GM18951 (cell line): ENCODE measurements around the gene MLC1.

Experiments
- POLR2A ChIP-seq: IDR thresholded peaks from 4 replicates; pipeline ENCODE4 v1.6.1; 2011; ENCODE audit warnings: mild to moderate bottlenecking; ENCODE audit not compliant: insufficient read length, insufficient read depth; ENCODE audit errors: extremely low read depth
- in situ Hi-C: fragments of 300-500 bp; cut with MboI; formaldehyde crosslinking; loops from one replicate; pipeline ENCODE4 v1.12.0; 2022; ENCODE audit warnings: low sequenced_read_pairs, mixed read lengths, inconsistent platforms; ENCODE audit not compliant: unreplicated experiment

Gene MLC1

GRCh38 chr22:50064453-50064852, 20.8 kb downstream of the MLC1 start:
- in situ Hi-C loops: no loop called here
- no peak for TF ChIP-seq POLR2A

DNA sequence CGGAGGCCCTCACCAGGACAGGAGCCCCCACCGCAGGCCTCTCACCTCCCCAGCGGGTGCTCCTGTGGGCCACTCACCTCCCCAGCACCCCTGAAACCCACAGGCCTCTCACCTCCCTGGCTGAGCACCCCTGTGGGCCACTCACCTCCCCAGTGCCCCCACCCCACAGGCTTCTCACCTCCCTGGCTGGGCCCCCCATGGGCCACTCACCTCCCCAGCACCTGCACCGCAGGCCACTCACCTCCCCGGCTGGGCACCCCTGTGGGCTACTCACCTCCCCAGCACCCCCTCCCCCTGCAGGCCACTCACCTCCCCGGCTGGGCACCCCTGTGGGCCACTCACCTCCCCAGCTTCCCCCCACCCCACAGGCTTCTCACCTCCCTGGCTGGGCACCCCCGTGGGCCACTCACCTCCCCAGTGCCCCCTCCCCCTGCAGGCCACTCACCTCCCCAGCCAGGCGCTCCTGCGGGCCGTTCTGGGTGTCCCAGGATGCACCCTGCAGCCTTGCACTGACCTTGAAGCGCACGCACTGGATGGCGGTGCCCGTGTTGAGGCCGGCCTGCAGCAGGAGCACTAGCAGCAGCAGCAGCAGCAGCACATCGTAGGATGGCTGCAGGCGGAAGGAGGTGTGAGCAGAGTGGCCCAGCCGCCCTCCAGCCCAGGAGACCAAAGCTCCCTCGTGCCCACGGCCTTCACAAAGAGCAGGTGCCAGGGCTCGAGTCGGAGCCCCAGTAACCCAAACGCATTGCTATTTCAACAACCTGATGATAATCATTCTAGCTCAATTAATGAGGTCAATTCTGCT, 21.4 kb downstream of the MLC1 start:
- in situ Hi-C loops: no loop called here
- TF ChIP-seq POLR2A: no peak

DNA sequence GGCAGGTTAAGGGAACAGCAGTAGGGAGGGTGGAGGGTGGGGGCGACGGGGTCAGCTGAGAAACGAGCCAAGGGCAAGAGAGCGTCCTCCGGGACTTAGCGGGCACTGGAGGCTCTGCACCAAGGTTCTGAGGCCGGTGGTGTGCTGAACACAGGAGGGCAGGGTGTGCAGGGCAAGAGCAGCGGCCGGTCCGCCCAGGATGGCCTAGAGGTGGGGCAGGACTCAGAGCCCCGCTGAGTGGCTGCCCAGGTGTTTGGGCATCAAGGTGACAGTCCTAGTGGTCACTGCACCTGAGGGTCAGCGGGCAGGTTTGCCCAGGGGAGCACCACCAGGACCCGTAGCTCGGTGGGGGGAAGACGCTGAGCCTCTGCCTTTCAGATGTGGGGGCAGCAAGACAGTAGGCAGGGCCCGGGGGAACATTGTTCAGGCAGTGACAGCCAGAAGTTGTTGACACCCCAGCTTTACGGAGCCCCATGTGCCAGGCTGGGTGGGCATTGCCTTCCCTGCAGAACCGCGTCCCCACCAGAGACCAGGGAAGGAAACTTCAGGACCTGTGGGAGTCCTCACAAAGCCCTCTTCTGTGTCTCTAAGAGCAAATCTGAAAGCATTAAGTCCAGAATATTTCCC, 22.6 kb downstream of the MLC1 start:
- in situ Hi-C loops: no loop called here
- TF ChIP-seq POLR2A: no peak

DNA sequence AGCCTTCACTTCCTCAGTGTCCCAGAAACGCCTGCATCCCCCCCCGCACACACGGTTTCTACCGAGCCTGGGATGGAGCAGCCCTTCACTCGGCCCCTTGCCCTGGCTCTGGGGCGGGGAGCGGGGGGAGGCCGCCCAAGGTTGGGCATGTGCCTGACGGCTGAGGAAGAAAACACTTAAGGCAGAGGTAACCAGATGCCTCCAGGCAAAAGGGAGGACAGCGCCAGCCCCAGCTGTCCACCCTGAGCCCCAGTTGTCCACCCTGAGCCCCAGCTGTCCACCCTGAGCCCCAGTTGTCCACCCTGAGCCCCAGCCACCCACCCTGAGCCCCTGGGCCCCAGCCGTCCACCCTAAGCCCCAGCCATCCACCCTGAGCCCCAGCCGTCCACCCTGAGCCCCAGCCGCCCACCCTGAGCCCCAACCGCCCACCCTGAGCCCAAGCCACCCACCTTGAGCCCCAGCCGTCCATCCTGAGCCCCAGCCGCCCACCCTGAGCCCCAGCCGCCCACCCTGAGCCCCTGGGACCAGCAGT, 23.3 kb downstream of the MLC1 start:
- in situ Hi-C loops: no loop called here
- TF ChIP-seq POLR2A: no peak

DNA sequence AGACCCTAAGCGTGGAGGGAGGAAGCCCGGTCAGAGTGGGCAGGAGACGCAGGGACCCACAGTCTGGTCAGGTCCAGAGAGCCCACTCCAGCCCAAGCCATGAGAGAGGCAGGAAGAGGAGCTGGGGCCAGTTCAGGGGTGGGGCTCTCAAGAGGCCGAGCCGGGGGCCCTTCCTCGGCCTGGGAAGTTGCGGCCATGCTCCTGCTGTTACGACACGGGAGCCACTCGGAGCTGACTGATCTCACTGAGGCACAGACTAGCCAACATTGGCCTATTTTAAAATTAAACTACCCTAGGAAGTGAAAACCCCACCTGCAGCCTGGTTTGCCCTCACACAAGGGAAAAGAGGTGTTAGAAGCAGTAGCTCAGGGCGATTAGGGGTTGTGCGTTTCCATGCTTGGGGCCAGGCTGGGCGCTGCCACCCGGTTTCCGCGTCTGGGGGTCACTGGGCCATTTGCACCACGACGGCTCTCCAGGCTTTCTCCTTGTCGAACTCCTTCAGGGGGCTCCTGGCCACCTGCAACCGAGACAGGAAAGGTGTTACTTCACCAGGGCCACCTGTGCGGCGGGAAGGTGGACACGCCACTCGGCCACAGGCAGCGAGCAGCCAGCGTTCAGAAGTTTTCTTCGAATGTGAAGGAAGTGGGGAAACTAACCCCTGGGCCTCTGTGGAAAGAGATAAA, 23.9 kb downstream of the MLC1 start:
- TF ChIP-seq POLR2A: no peak
- in situ Hi-C loops: no loop called here

DNA sequence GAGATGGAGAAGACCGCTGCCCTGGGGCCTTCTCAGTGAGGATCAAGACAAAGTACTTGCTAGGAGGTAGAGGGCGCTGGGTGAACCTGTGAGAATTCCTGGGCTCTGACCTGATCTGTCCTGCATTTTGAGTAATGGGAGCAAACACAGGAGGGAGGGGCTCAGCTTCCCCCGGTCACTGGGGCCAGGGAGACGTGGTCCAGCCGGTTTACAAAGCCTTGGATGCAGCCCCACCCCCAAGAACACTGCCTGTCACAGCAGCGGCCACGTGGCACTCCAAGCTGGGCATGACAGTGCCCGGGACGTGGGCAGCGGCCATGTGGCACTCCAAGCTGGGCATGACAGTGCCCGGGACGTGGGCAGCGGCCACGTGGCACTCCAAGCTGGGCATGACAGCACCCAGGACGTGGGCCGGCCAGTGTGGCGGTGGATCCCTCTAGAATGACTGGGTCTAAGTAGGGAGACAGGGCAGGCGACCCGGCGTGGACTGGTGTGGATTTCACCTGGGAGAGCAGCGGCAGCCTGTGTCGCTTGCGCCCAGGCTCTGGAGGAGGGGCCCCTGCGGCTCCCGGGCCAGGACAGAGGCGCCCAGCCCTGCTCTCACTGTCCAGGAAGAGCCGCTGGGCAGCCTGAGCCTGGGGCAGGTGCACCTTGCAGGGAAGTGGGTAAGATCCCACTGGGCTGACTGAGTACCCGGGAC, 24.6 kb downstream of the MLC1 start:
- in situ Hi-C loops: no loop called here
- TF ChIP-seq POLR2A: no peak

- TF ChIP-seq POLR2A: no peak
- in situ Hi-C loops: no loop called here
Observed at GRCh38 chr22:50059881-50060262, 25.4 kb downstream of the MLC1 start.

- no peak for TF ChIP-seq POLR2A
- in situ Hi-C loops: no loop called here
Observed at GRCh38 chr22:50058906-50059880, 26.0 kb downstream of the MLC1 start.

- in situ Hi-C loops: no loop called here
- no peak for TF ChIP-seq POLR2A
Observed at GRCh38 chr22:50058061-50058905, 26.9 kb downstream of the MLC1 start, which contains the start of gene TTLL8. TSS of gene TTLL8 (minus strand) at chr22:50058298.

DNA sequence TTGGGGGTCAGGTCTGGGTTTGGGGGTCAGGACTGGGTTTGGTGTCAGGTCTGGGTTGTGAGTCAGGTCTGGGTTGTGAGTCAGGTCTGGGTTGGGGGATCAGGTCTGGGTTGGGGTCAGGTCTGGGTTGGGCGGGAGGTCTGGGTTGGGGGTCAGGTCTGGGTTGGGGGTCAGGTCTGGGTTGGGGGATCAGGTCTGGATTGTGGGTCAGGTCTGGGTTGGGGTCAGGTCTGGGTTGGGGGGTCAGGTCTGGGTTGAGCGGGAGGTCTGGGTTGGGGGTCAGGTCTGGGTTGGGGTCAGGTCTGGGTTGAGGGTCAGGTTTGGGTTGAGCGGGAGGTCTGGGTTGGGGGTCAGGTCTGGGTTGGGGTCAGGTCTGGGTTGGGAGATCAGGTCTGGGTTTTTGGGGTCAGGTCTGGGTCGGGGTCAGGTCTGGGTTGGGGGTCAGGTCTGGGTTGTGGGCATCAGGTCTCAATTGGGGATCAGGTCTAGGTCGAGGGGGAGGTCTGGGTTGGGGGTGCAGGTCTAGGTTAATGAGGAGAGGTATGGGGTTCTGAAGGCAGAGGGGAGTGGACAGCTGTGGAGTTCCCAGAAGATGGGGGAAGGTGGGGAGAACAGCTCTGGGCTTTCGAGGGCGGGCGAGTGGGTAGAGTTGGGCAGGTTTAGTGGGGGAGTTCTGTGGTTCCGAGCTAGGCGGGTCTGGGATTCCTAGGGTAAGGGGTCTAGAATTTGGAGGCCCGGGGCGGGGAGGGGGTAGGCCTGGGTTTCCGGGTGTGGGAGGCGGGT, 27.8 kb downstream of the MLC1 start:
- in situ Hi-C loops: no loop called here
- no peak for TF ChIP-seq POLR2A

DNA sequence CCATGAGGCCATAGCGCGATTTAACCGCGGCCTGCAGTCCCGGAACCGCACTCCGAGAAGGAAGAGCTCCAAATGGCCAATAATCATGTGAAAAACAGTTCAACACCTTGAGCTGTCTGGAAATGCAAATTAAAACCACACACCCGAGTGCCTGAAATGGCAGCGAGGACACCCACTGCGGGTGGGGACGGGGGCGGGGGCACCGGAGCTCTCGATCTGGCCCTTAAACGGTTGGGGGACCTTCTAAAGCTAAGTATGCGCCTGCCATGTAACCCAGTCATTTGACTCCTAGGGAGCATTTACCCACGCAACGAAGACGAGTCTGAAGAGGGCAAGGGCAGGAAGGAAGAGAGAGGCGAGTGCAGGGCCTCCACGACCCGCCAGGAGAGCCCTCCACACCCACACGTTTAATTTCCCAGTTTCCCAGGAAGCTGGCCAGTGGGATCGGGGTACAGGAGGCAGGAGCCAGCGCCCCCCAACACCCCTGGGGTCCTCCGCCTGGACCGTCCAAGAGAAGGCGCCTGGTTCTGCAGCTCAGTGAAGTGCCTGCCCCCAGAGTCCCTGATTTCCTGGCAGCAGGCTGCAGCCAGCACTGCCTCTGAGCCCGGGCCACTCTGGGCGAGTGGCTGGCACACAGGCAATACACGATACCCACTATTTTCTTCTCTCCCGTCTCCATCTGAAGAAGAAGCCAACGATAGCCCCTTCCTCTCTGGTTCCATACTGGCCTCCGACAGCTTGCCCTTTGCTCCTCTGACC, 28.8 kb downstream of the MLC1 start:
- in situ Hi-C loops: no loop called here
- no peak for TF ChIP-seq POLR2A
